ENCODE data around the gene HNRNPM.
"Not testable (repeated sequence)": the region's sequence is repeated elsewhere in the genome, so short reads cannot be mapped to it uniquely, and the experiment has no call there.

The HNRNPM gene

GRCh38 chr19:8425331-8425730 lies 19.4 kb upstream of the HNRNPM start:
- DNase-seq = not testable (repeated sequence)

DNA sequence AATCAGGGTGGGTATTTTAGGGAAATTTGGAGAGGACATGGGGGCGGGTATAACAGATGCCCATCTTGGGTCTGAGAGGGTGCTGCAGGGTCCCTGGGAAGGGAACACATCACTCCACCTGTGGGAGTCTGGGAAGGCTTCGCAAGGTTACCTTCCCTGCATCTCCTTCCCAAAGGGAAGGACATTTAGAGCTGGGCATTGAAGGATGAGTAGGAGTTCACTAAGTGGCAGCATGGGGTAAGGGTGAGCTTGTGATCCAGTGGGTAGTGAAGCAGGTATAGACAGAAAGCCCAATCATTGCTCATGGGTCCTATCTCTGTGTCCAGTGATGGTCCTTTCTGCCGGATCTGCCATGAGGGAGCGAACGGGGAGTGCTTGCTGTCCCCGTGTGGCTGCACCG lies 18.5 kb upstream of the HNRNPM start:
- DNase-seq = no peak

DNA sequence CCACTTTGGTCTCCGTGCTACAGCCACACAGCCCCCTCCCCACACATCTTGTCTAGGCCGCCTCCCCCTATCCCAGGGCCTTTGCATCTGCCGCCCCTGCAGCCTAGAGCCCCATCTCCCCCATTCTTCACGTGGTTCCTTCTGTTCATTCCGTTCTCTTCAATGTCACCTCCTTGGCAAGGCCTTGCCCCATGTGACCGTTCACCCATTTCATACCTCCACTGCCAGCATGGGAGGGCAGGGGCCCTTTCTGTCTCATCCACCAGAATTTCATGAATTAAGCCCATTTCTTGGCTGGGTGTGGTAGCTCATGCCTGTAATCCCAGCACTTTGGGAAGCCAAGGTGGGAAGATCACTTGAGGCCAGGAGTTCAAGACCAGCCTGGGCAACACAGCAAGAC lies 15.7 kb upstream of the HNRNPM start:
- no peak for DNase-seq

- DNase-seq = no peak
Measured at GRCh38 chr19:8429826-8430225, 14.9 kb upstream of the HNRNPM start.

GRCh38 chr19:8430650-8431049 lies 14.1 kb upstream of the HNRNPM start:
- DNase-seq = no peak

DNA sequence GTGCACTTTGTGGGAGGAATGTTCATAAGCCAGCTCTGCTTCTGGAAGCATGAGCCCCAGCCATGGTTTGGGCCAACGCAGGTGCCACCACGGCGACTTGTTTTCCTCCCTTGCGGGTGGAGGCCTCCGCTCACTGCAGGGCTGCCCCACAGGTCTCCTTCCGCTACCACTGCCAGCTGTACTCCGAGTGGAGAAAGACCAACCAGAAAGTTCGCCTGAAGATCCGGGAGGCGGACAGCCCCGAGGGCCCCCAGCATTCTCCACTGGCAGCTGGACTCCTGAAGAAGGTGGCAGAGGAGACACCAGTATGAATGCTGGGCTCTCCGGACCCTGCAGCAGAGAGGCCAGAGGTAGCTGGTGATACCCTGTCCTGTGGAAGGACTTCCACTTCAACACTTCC lies 6.5 kb upstream of the HNRNPM start:
- DNase-seq = no peak

GRCh38 chr19:8441725-8442544 lies 2.8 kb upstream of the HNRNPM start:
- no peak for DNase-seq

GRCh38 chr19:8444140-8444676 lies 567 bp upstream of the HNRNPM start:
- DNase-seq = not testable (repeated sequence)

DNA sequence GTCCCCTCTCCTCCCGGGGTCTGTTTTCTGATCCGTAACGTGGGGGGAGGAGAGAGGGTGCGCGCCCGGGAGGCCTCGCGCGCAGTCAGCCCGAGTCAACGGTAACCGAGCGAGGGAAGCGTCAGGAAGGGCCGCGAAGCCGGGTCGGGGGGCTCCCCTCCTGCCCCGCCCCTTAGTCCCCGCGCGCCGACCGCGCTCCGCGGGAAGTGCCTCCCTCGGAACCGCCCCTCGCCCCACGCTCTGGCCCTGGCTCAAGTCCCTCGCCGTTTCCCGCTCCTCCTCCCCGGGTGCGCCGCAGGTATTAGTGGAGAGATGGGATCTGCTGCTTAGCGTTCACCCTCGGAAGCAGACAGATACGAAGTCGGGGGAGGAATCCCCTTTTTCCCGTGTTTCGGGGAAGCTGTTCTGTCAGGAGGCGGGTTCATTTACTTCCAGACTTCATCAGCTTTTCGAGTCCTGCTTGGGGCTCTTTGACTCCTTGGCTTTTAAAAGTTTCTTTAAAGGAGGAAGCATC lies 770 bp downstream of the HNRNPM start:
- peak; percentile 51 for DNase-seq

- no peak for DNase-seq
Measured at GRCh38 chr19:8446061-8446709, 1.4 kb downstream of the HNRNPM start.

GRCh38 chr19:8449830-8450229 lies 5.1 kb downstream of the HNRNPM start:
- DNase-seq = no peak

- DNase-seq = no peak
Measured at GRCh38 chr19:8451377-8451776, 6.6 kb downstream of the HNRNPM start.

DNA sequence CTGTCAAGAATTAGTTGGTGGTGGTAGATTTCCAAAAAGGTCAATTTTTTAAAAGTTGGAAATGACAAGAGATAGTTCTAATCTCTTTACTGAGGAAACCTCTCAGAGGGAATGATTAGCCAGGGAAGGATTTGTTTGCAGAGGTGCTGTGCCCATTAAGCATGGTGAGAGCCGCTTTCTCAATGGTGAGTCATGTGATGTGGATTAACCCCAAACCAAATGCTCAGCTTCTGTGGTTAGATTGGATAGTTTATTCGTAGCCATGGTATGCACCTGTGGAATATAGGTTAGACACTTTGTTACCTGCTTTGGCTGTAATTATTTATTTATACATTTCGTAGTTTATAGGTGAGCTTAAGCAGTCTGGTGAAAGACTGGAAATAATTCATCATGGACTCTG lies 7.1 kb downstream of the HNRNPM start:
- no peak for DNase-seq

- no peak for DNase-seq
Measured at GRCh38 chr19:8452446-8453123, 7.8 kb downstream of the HNRNPM start.

DNA sequence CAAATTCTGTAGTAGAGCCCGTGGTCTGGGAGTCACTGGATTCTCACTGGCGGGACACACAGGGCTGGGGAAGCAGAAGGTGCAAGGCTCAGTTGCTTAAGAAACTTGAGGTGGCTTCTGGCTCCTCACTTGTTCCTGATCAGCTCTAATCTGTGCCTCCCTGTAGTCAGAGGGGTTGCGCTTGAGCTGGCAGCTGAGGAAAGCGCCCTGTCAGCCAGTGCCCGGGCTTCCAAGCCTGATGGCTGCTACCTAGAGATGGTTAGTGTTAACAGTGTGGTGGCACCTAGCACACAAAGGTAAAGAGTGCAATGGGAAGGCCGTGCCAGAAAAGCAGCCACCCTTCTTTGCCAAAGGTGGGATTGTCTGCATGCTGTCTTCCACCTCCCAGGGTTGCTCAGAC lies 8.8 kb downstream of the HNRNPM start:
- DNase-seq = no peak

DNA sequence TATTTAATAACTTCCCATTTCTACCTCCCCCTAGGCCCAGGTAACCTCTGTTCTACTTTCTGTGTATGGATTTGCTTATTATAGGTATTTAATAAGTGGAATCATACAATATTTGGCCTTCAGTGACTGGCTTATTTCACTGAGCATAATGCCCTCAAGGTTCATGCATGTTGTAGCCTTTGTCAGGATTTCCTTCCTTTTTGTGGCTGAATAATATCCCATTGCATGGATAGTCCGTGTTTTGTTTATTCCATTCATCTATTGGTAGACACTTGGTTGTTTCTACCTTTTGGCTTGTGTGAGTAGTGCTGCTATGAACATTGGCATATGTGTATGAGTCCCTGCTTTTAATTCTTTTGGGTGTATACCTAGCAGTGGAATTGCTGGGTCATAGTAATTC lies 9.4 kb downstream of the HNRNPM start:
- no peak for DNase-seq

DNA sequence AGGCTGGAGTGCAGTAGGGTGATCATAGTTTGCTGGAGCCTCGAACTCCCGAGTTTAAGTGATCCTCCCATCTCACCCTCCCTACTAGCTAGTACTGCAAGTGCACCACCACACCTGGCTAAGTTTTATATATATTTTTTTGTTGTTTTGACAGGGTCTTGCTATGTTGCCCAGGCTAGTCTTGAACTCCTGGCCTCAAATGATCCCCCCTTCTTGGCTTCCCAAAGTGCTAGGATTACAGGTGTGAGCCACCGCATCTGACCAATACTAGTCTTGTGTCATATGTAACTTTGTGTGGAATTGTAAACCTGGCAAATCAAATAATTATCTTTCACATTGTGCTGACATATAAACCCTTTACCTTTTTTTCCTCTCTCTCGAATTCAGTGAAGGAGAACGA lies 10.2 kb downstream of the HNRNPM start:
- DNase-seq = no peak

DNA sequence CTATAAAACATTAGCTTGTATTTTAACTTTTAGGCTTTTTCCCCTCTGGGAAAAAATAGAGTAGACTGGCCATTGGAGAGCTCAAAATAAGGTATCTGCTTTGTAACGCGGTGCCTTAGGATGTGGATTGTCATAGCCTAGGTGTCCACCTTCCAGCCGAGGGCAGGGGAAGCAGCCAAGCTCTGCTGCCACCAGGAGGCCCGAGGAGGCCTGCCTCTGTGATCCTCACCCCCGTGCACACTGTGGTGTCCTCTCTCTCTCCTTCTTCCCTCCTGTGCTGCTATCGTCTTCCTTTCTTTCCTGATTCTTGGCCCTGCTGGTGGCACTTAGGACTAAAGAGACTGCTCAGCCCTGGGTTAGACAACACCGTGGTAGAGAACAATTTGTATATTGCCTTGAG lies 11.3 kb downstream of the HNRNPM start:
- no peak for DNase-seq

- no peak for DNase-seq
Measured at GRCh38 chr19:8457209-8457608, 12.4 kb downstream of the HNRNPM start.

DNA sequence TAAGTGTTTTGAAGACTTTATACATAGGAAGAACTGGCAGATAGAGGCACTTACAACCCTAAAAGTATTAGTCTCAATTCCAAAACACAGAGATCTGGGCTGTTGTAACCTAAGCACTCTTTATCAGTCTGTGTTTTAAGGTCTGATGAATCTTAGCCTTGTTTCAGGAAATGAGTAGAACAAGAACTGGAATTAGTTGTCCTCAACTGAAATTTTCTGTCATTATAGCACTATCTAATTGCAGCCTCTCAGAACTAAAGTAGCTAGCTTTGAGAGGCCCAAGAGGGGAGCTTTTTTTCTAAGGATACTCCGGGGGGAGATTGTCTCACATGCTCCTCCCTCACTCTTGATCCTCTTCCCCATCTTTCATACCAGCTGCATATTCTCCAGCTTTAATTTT lies 13.1 kb downstream of the HNRNPM start:
- no peak for DNase-seq

- DNase-seq = no peak
Measured at GRCh38 chr19:8458380-8458779, 13.6 kb downstream of the HNRNPM start.

- DNase-seq = no peak
Measured at GRCh38 chr19:8459095-8459494, 14.3 kb downstream of the HNRNPM start.

DNA sequence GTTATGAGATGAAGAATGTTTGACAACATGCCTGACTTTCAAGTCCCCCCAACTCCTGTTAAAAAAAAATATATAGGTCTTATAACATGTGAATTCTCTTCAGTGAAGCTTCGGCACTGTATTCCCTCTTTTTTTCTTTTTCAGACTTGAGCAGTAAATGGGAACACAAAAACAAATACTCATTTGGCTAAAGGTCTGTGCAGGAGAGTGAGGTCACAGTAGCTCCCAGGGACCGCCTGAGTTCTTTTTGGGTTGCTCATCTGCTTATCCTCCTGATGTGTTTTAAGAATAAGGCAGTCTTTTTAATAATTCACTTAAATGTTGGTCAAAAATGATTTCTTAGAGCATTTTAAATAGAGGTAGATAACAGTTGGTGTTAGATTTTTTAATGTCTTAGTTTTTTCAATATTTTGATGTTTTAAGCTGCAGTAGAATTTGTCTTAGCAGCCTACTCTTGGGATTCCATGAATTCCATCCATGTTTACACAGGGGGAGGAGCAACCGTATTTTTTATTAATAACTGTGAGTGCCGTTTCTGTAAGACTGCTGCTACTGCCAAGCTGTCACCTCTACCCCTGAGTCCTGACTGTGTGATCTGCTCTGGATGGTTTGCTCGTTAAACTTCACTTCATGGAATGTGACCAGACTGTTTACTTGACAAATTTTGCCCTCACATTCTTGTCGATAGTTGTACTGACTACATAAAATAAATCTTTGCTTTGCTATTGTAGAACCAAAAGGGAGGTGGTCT lies 14.9 kb downstream of the HNRNPM start:
- no peak for DNase-seq

All from hematopoietic multipotent progenitor cell treated with erythropoietin and hydrocortisone succinate and interleukin-3 and kit ligand, for 8 days (in vitro differentiated cells).